Measurements from ENCODE around the gene ABHD17A. TPM values are rescaled to one million over a fixed set of nuclear protein-coding genes. Genes with fewer than 3 reads are reported as not detected.

ABHD17A gene
- total and polyA plus RNA-seq, 9 of the 15 experiments (the other 6 are each of a cell fraction or from before 2014, with no cell fraction given) = 0.04 to 135 (median 21.8) TPM; not detected in 1

DNA sequence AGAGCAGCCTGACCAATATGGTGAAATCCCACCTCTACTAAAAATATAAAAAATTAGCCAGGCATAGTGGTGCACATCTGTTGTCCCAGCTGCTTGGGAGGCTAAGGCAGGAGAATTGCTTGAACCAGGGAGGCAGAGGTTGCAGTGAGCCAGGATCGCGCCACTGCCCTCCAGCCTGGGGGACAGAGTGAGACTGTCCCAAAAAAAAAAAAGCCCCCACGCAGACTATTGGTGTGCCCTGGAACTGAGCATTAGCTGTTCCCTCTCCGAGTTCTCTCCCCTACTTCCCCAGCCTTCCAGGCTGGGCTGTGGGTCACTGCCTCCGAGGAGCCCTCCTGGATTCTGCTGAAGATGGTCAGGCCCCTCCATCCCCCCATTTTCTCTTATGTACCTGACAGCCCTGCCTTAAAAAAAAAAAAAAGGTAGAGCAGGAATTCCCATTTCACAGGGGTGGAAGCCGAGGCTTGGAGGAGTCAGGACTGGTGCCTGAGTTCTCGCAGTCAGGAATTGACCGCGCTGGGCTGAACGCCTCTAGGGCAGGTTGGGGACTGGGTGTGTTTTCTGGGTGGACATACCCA, 21.8 kb upstream of the ABHD17A start (continued):
- TF ChIP-seq ZBTB7A (IDR thresholded peaks at IDR 0.05; ENCODE audit: borderline replicate concordance, control insufficient read depth, low read depth, low read length) = 0 out of 2 replicates have a peak, but pooled peaks have one; percentile 0

DNA sequence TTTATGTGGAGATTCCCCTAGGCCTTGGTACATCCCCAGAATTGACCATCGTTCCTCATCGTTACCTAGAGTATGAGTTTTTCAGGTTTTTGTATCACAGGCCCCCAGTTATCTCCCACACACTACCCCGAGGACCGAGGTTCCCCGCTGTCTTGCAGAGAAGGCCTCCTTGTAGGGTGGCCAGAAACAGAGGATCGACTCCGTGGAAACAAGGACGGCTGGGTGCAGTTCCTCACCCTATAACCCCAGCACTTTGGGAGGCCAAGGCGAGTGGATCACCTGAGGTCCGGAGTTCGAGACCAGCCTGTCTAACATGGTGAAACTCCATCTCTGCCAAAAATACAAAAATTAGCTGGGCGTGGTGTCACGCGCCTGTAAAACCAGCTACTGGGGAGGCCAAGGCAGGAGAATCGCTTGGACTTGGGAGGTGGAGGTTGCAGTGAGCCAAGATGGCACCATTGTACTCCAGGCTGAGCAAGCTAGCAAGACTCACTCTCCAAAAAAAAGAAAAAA, 20.6 kb upstream of the ABHD17A start:
- intact Hi-C loops (cut with micrococcal nuclease) = no loop called here
- ATAC-seq = no peak
- WGBS (ENCODE audit: insufficient coverage, low coverage, missing lambda C conversion rate) = 37% methylated on average over 15 of the region's 15 CpGs
- peak overlapping the region; percentile 85 for H3K27ac ChIP-seq (ENCODE audit: extremely low read depth, low read depth, low read length)
- H4K20me1 ChIP-seq (replicated peaks; ENCODE audit: control insufficient read depth, insufficient read depth, low read length) = no peaks in the 10 kb centered on the region; the same call in 1 of the 2 replicates
- TSS peak; percentile 77 for BruUV-seq (replicated peaks)
- ChIA-PET CTCF (ENCODE audit: low intra/inter-chr PET ratio) (no interaction called here), POLR2A (interaction anchor here (1.2 kb wide), 1 partner anchor 21 kb away, joined by 3 read pairs; no protein-coding TSS in a partner anchor)
- peak overlapping the region; percentile 67 for H2AFZ ChIP-seq (ENCODE audit: low read depth, low read length)
- no peaks in the 10 kb centered on the region for H3K27me3 ChIP-seq (ENCODE audit: control insufficient read depth in 2 of 2, insufficient read depth in 2 of 2, low read length in 2 of 2)
- H3K4me1 ChIP-seq (replicated peaks in 1 of 2; ENCODE audit: control insufficient read depth in 2 of 2, insufficient read depth in 2 of 2, low read length in 2 of 2) = peaks cover 16 to 53% of the 10 kb centered on the region in 2 experiments; a peak in 4 of 5 replicates
- no peak for DNase-seq (ENCODE audit: extremely low read depth in 1 of 4, low spot score in 3 of 4)
- H3K36me3 ChIP-seq (ENCODE audit: control insufficient read depth, insufficient read depth, low read length) = peaks cover 28% of the 10 kb centered on the region; the same call in 1 of the 3 replicates
- in situ Hi-C loops (cut with MboI) = no loop called here
- peak overlapping the region; percentile 99 for H3K4me2 ChIP-seq (ENCODE audit: insufficient read depth, low read length)
- H3K79me2 ChIP-seq (ENCODE audit: control insufficient read depth, insufficient read depth, low read length) = peaks cover 52% of the 10 kb centered on the region
- FAIRE-seq = no peak
- H3K9me1 ChIP-seq (ENCODE audit: control insufficient read depth, insufficient read depth, low read length) = no peaks in the 10 kb centered on the region
- peak overlapping the region; percentile 86 to 94 for H3K9ac ChIP-seq (ENCODE audit: insufficient read depth in 1 of 2, low read depth in 2 of 2, low read length in 2 of 2)
- H3K4me3 ChIP-seq = peak overlapping the region; percentile 81
- H3K9me3 ChIP-seq (replicated peaks; ENCODE audit: control insufficient read depth, insufficient read depth, low read depth, low read length) = no peaks in the 10 kb centered on the region
- no peak for TF ChIP-seq L3MBTL2 (IDR thresholded peaks at IDR 0.05)
- TF ChIP-seq ZNF76 (CRISPR knock-in tag; IDR thresholded peaks at IDR 0.05; ENCODE audit: borderline replicate concordance) = no peak
- TF ChIP-seq GABPA (tag; conservative IDR thresholded peaks at IDR 0.05; ENCODE audit: low read depth) = peak; percentile 53
- TF ChIP-seq LEF1 (IDR thresholded peaks at IDR 0.05) = no peak
- TF ChIP-seq PCBP1 (IDR thresholded peaks at IDR 0.05; ENCODE audit: low read depth, low read length, poor library complexity, severe bottlenecking) = no peak
- no peak for TF ChIP-seq ZNF384 (IDR thresholded peaks at IDR 0.05; ENCODE audit: low read depth, low read length)
- TF ChIP-seq, protein P1, sequence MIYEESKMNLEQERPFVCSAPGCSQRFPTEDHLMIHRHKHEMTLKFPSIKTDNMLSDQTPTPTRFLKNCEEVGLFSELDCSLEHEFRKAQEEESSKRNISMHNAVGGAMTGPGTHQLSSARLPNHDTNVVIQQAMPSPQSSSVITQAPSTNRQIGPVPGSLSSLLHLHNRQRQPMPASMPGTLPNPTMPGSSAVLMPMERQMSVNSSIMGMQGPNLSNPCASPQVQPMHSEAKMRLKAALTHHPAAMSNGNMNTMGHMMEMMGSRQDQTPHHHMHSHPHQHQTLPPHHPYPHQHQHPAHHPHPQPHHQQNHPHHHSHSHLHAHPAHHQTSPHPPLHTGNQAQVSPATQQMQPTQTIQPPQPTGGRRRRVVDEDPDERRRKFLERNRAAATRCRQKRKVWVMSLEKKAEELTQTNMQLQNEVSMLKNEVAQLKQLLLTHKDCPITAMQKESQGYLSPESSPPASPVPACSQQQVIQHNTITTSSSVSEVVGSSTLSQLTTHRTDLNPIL (CRISPR knock-in tag; IDR thresholded peaks at IDR 0.05) = no peak
- TF ChIP-seq HNRNPL (IDR thresholded peaks at IDR 0.05; ENCODE audit: low read depth, low read length) = no peak
- no peak for TF ChIP-seq ZC3H4 (CRISPR knock-in tag; IDR thresholded peaks at IDR 0.05; ENCODE audit: borderline replicate concordance)
- no peak for TF ChIP-seq RFX5 (IDR thresholded peaks at IDR 0.05; ENCODE audit: low read depth, low read length)
- TF ChIP-seq, protein P2, sequence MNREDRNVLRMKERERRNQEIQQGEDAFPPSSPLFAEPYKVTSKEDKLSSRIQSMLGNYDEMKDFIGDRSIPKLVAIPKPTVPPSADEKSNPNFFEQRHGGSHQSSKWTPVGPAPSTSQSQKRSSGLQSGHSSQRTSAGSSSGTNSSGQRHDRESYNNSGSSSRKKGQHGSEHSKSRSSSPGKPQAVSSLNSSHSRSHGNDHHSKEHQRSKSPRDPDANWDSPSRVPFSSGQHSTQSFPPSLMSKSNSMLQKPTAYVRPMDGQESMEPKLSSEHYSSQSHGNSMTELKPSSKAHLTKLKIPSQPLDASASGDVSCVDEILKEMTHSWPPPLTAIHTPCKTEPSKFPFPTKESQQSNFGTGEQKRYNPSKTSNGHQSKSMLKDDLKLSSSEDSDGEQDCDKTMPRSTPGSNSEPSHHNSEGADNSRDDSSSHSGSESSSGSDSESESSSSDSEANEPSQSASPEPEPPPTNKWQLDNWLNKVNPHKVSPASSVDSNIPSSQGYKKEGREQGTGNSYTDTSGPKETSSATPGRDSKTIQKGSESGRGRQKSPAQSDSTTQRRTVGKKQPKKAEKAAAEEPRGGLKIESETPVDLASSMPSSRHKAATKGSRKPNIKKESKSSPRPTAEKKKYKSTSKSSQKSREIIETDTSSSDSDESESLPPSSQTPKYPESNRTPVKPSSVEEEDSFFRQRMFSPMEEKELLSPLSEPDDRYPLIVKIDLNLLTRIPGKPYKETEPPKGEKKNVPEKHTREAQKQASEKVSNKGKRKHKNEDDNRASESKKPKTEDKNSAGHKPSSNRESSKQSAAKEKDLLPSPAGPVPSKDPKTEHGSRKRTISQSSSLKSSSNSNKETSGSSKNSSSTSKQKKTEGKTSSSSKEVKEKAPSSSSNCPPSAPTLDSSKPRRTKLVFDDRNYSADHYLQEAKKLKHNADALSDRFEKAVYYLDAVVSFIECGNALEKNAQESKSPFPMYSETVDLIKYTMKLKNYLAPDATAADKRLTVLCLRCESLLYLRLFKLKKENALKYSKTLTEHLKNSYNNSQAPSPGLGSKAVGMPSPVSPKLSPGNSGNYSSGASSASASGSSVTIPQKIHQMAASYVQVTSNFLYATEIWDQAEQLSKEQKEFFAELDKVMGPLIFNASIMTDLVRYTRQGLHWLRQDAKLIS (CRISPR knock-in tag; IDR thresholded peaks at IDR 0.05) = no peak
- no peak for TF ChIP-seq CCAR2 (IDR thresholded peaks at IDR 0.05; ENCODE audit: low read depth, low read length)
- TF ChIP-seq MIER1 (IDR thresholded peaks at IDR 0.05; ENCODE audit: low read depth) = peak; percentile 24; the same call in 1 of the 2 replicates

All from K562 (cell line).